Activated naive CD4-positive, alpha-beta T cell treated with anti-CD3 and anti-CD28 coated beads, Interleukin-2, amount 50 U/mL, for 72 hours (primary cell): ENCODE results near the gene ST6GALNAC2. TPM values are rescaled to one million over a fixed set of nuclear protein-coding genes. Genes with fewer than 3 reads are reported as not detected.

Experiments used
- ATAC-seq, 2 donors: fragments of 150-1000 bp; cut with Tn5 transposase; 2 replicates each; pipeline ENCODE4 v1.10.0; 2021; ENCODE audit warnings: mild to moderate bottlenecking in 2 of 2, moderate library complexity in 2 of 2
- DNase-seq, 2 donors: peaks; one replicate each; pipeline ENCODE4 v3.0.0; 2021 to 2022; ENCODE audit warnings: low spot score in 2 of 2
- H3K27ac Mint-ChIP-seq, 2 donors: one replicate each; pipeline ENCODE4 v1.8.0; 2022; ENCODE audit warnings: mild to moderate bottlenecking in 2 of 2, mixed read lengths in 2 of 2
- H3K36me3 Mint-ChIP-seq, 2 donors: one replicate each; pipeline ENCODE4 v1.8.0; 2022; ENCODE audit warnings: mixed read lengths in 2 of 2
- H3K9me3 Mint-ChIP-seq, 2 donors: one replicate each; pipeline ENCODE4 v1.8.0; 2022; ENCODE audit warnings: mixed read lengths in 2 of 2
- total RNA-seq, 2 donors: library from RNA; stranded (reverse); gene quantifications; one replicate each; pipeline ENCODE4 v1.2.3, GENCODE V29; 2022

Gene ST6GALNAC2
- total RNA-seq, 2 donors from 2014 or later: not detected

- DNase-seq (no peak), ATAC-seq (no peak)
- H3K36me3 Mint-ChIP-seq: no peaks in the 10 kb centered on the region
- H3K9me3 Mint-ChIP-seq: no peaks in the 10 kb centered on the region
- H3K27ac Mint-ChIP-seq: peak overlapping the region; percentile 37 to 40
These were observed 66.4 kb downstream of the ST6GALNAC2 start for GRCh38 chr17:76519048-76519966.

- ATAC-seq: no peak
- H3K27ac Mint-ChIP-seq: peak overlapping the region in 1 of 2 donors; percentile 28
- H3K36me3 Mint-ChIP-seq: no peaks in the 10 kb centered on the region
- DNase-seq: no peak
- H3K9me3 Mint-ChIP-seq: no peaks in the 10 kb centered on the region
These were observed 68.0 kb downstream of the ST6GALNAC2 start for GRCh38 chr17:76517638-76518038.

Other genes starting within 250 kb of the ST6GALNAC2 start
- 10 to 100 TPM; 17.2 to 31.2 TPM for gene PRPSAP1, start 231.9 kb downstream of the ST6GALNAC2 start, total RNA-seq
- gene SPHK1, start 201.3 kb downstream of the ST6GALNAC2 start, total RNA-seq: 10 to 100 TPM in 1 of 2 donors, 1 to 10 TPM in 1; 7.1 to 11.9 TPM
- 10 to 100 TPM; 17.3 to 45.8 TPM for gene UBE2O, start 132.7 kb downstream of the ST6GALNAC2 start, total RNA-seq
- not detected for gene AANAT, start 118.3 kb downstream of the ST6GALNAC2 start, total RNA-seq
- gene RHBDF2, start 84.4 kb downstream of the ST6GALNAC2 start, total RNA-seq: 10 to 100 TPM; 30.4 to 43.1 TPM
- not detected for gene CYGB, start 48.2 kb downstream of the ST6GALNAC2 start, total RNA-seq
- gene PRCD, start 45.8 kb downstream of the ST6GALNAC2 start, total RNA-seq: not detected
- gene ST6GALNAC1, start 57.9 kb upstream of the ST6GALNAC2 start, total RNA-seq: 1 to 10 TPM; 1.0 to 3.0 TPM
- gene MXRA7, start 125.1 kb upstream of the ST6GALNAC2 start, total RNA-seq: 1 to 10 TPM; 4.8 to 9.1 TPM
- 10 to 100 TPM; 82.3 to 91.0 TPM for gene JMJD6, start 140.7 kb upstream of the ST6GALNAC2 start, total RNA-seq
- gene METTL23, start 141.0 kb upstream of the ST6GALNAC2 start, total RNA-seq: 10 to 100 TPM; 13.9 to 30.0 TPM
- 100 to 1,000 TPM; 242 to 351 TPM for gene SRSF2, start 151.5 kb upstream of the ST6GALNAC2 start, total RNA-seq
- gene MFSD11, start 152.3 kb upstream of the ST6GALNAC2 start, total RNA-seq: 10 to 100 TPM; 23.2 to 24.1 TPM